Prostate gland (tissue), 2 donors: ENCODE results near the gene ESRRB.

Experiments used
- POLR2A ChIP-seq: fragments of 450-650 bp; IDR thresholded peaks from one replicate; pipeline ENCODE4 v1.6.1; 2016; ENCODE audit warnings: antibody characterized with exemption, mild to moderate bottlenecking
- TF ChIP-seq, protein P1 (sequence below), 4 experiments: fragments of 200-600 bp in 2 of 4; fragments of 450-650 bp in 2 of 4; sonication (generic) in 2 of 4; IDR thresholded peaks; 1 replicate in 3 of 4; 2 replicates in 1 of 4; pipeline ENCODE4 v1.5.1; 2016 to 2019; ENCODE audit warnings: antibody characterized with exemption in 4 of 4, mild to moderate bottlenecking in 2 of 4, moderate library complexity in 2 of 4

DNA sequence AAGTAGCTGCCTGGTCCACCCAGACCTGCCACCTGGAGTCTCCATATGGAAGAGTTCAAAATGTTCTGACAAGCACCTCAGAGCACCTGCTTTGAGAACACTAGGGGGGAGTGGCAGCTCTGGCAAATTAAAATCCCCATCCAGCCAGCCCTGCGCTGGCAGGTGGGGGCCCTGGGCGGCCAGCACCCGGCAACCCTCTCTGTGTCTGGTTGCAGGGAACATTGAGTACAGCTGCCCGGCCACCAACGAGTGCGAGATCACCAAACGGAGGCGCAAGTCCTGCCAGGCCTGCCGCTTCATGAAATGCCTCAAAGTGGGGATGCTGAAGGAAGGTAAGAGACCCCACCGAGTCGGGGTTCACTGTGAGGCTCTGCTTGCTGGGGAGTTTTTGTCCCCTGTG, 86.4 kb downstream of the ESRRB start:
- TF ChIP-seq, protein P1, sequence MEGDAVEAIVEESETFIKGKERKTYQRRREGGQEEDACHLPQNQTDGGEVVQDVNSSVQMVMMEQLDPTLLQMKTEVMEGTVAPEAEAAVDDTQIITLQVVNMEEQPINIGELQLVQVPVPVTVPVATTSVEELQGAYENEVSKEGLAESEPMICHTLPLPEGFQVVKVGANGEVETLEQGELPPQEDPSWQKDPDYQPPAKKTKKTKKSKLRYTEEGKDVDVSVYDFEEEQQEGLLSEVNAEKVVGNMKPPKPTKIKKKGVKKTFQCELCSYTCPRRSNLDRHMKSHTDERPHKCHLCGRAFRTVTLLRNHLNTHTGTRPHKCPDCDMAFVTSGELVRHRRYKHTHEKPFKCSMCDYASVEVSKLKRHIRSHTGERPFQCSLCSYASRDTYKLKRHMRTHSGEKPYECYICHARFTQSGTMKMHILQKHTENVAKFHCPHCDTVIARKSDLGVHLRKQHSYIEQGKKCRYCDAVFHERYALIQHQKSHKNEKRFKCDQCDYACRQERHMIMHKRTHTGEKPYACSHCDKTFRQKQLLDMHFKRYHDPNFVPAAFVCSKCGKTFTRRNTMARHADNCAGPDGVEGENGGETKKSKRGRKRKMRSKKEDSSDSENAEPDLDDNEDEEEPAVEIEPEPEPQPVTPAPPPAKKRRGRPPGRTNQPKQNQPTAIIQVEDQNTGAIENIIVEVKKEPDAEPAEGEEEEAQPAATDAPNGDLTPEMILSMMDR (IDR thresholded peaks at IDR 0.05): no peak
- TF ChIP-seq POLR2A: no peak
